GM18502 (cell line): Measurements from ENCODE around the gene KRT84.
"Not testable (repeated sequence)": the region's sequence is repeated elsewhere in the genome, so short reads cannot be mapped to it uniquely, and the experiment has no call there.

Experiments
- ATAC-seq: cut with Tn5 transposase; IDR thresholded peaks from one replicate; pipeline ENCODE4 v1.9.1; 2021; ENCODE audit warnings: mild to moderate bottlenecking; ENCODE audit not compliant: unreplicated experiment, poor library complexity

The KRT84 gene

GRCh38 chr12:52413202-52413601 lies 27.8 kb upstream of the KRT84 start:
- ATAC-seq: no peak

- no peak for ATAC-seq
Measured at GRCh38 chr12:52411815-52412214, 26.4 kb upstream of the KRT84 start.

- ATAC-seq: not testable (repeated sequence)
Measured at GRCh38 chr12:52410589-52411248, 25.3 kb upstream of the KRT84 start.

- ATAC-seq: no peak
Measured at GRCh38 chr12:52407918-52408317, 22.5 kb upstream of the KRT84 start.

- no peak for ATAC-seq
Measured at GRCh38 chr12:52405922-52406385, 20.5 kb upstream of the KRT84 start, which contains the start of gene KRT82. Gene KRT82 (minus strand): TSS chr12:52406335. CDS start chr12:52406277, 58 bp downstream.

GRCh38 chr12:52404951-52405350 lies 19.5 kb upstream of the KRT84 start:
- no peak for ATAC-seq

- ATAC-seq: no peak
Measured at GRCh38 chr12:52403561-52403960, 18.1 kb upstream of the KRT84 start.

- no peak for ATAC-seq
Measured at GRCh38 chr12:52402873-52403540, 17.6 kb upstream of the KRT84 start.

- no peak for ATAC-seq
Measured at GRCh38 chr12:52402377-52402776, 16.9 kb upstream of the KRT84 start.

GRCh38 chr12:52401926-52402325 lies 16.5 kb upstream of the KRT84 start:
- no peak for ATAC-seq

GRCh38 chr12:52401526-52401925 lies 16.1 kb upstream of the KRT84 start:
- no peak for ATAC-seq

- no peak for ATAC-seq
Measured at GRCh38 chr12:52400906-52401305, 15.5 kb upstream of the KRT84 start.

GRCh38 chr12:52399756-52400155 lies 14.3 kb upstream of the KRT84 start:
- ATAC-seq: no peak

- no peak for ATAC-seq
Measured at GRCh38 chr12:52398176-52398575, 12.7 kb upstream of the KRT84 start.

GRCh38 chr12:52396656-52397055 lies 11.2 kb upstream of the KRT84 start:
- ATAC-seq: no peak

- ATAC-seq: no peak
Measured at GRCh38 chr12:52395761-52396434, 10.4 kb upstream of the KRT84 start.

- ATAC-seq: no peak
Measured at GRCh38 chr12:52394836-52395405, 9.5 kb upstream of the KRT84 start.

- no peak for ATAC-seq
Measured at GRCh38 chr12:52392465-52393007, 7.1 kb upstream of the KRT84 start.

GRCh38 chr12:52391618-52392002 lies 6.2 kb upstream of the KRT84 start:
- ATAC-seq: no peak

- no peak for ATAC-seq
Measured at GRCh38 chr12:52390739-52391617, 5.5 kb upstream of the KRT84 start.
